G401.6 (cell line): ENCODE results near the gene ANKRD16.
"Not testable (repeated sequence)": the region's sequence is repeated elsewhere in the genome, so short reads cannot be mapped to it uniquely, and the experiment has no call there.

ENCODE experiments used
- FAIRE-seq: peaks from 2 replicates; lab custom pipeline; 2012; peaks lifted over from hg19 to GRCh38; lab: Jason Lieb, UNC

ANKRD16 gene

GRCh38 chr10:5889624-5890451 is at the start of gene ANKRD16, which contains the start of gene FBH1:
Gene ANKRD16, minus strand, starts transcription at chr10:5889893. Its CDS starts 539 bp downstream, at chr10:5889354.
Gene FBH1, plus strand, starts transcription at chr10:5890243. Its CDS starts 103 bp downstream, at chr10:5890346.
- peak; percentile 41 for FAIRE-seq

GRCh38 chr10:5938291-5938690 is 48.6 kb upstream of the ANKRD16 start:
- no peak for FAIRE-seq

- no peak for FAIRE-seq
Observed at GRCh38 chr10:5937016-5937415, 47.3 kb upstream of the ANKRD16 start.

GRCh38 chr10:5935628-5936027 is 45.9 kb upstream of the ANKRD16 start:
- FAIRE-seq: no peak

DNA sequence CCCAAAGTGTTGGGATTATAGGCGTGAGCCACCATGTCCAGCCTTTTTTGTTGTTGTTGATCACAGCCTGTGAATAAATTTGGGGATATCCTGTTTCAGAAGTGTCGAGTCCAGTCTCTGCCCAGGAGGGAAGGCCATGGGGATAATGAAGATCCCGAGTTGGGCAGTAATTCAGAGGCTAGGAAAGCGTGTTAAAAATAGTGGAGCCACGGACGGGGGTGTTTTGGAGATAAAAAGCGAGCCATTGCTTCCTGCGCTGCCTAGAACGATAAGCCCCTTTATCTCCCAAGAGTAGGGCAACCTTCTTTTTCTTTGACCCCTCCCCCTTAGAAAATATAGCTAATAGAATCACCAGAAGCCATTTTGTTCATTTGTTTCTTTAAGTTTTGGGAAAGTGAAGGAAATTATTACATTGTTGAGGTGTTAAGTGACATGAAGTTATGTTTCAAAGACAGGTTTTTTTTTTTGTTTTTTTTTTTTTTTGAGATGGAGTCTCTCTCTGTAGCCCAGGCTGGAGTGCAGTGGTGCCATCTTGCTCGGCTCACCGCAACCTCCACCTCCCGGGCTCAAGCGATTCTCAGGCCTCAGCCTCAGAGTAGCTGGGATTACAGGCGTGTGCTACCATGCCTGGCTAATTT is 44.3 kb upstream of the ANKRD16 start:
- no peak for FAIRE-seq

DNA sequence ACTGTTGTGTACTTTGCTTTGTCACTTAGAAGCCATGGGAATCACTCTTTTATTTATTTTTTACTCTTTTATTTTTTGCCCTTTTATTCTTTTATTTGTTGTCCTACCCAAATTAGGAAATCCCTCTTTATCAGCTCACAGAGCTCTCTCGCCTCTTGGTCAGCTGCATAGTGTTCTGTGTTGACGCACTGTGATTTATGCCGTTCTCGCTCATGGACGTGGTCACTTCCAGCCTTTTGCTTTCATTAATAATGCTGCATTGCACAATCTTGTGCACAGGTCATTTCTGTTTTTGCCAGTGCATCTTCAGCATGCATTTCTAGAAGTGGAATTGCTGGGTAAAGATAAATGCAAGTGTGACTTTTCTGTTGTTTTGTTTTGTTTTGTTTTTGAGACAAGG is 42.7 kb upstream of the ANKRD16 start:
- FAIRE-seq: no peak

GRCh38 chr10:5930272-5930671 is 40.6 kb upstream of the ANKRD16 start:
- FAIRE-seq: no peak

- FAIRE-seq: no peak
Observed at GRCh38 chr10:5929442-5929841, 39.7 kb upstream of the ANKRD16 start.

GRCh38 chr10:5927306-5927705 is 37.6 kb upstream of the ANKRD16 start:
- no peak for FAIRE-seq

GRCh38 chr10:5924889-5925288 is 35.2 kb upstream of the ANKRD16 start:
- FAIRE-seq: no peak

GRCh38 chr10:5921746-5922145 is 32.1 kb upstream of the ANKRD16 start:
- FAIRE-seq: no peak

GRCh38 chr10:5919568-5919967 is 29.9 kb upstream of the ANKRD16 start:
- no peak for FAIRE-seq

- no peak for FAIRE-seq
Observed at GRCh38 chr10:5918763-5919162, 29.1 kb upstream of the ANKRD16 start.

DNA sequence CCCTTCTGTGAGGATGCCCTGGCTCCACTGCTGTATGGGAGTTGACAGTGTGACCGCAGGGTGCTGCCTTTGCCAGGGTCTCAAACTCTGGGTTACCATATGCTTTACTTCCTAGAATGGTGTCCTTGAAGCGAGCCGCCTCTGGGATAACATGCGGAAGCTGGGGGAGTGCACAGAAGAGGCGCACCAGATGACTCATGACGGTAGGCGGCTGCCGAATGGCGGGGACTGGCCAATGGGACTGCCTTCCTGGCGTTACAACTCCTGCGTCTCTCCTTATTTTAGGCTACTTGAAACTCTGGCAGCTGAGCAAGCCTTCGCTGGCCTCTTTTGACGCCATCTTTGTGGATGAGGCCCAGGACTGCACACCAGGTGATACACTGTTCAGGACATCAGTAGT is 27.6 kb upstream of the ANKRD16 start:
- no peak for FAIRE-seq

DNA sequence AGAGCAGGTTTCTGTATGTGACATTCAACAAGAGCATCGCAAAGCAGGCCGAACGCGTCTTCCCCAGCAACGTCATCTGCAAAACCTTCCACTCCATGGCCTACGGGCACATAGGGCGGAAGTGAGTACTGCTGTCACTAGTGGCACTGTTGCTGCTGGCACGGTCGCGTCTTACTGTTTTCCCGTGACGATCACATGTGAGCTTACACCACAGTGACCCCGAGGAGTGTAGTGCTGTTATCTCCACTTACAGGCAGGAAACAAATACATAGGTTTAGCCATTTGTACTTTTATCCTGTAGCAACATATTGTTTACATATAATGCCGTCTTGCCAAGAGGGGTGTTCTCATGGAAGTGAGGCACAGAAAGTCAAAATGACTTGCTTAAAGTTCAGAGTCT is 25.8 kb upstream of the ANKRD16 start:
- no peak for FAIRE-seq

DNA sequence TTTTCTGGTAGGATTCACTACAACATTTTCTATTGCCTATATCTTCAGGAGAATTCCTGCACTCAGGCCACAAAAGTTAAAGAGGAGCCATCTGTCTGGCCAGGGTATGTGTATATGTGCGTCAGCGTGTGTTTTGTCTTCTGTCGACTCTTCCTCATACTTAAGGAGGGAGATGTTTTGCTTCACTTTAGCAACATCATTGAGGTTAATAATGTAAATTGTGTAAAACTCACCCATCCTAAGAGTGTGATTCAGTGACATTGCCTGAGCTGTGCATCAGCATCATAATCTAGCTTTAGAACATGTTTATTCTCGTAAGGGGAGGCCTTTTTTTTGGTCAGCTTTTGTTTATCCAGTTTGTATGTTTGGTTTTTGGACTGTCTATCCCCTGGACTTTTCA is 24.0 kb upstream of the ANKRD16 start:
- FAIRE-seq: no peak

- no peak for FAIRE-seq
Observed at GRCh38 chr10:5911670-5912069, 22.0 kb upstream of the ANKRD16 start.

- no peak for FAIRE-seq
Observed at GRCh38 chr10:5910323-5911100, 20.8 kb upstream of the ANKRD16 start.

GRCh38 chr10:5908676-5909075 is 19.0 kb upstream of the ANKRD16 start:
- not testable (repeated sequence) for FAIRE-seq

GRCh38 chr10:5906651-5907050 is 17.0 kb upstream of the ANKRD16 start:
- FAIRE-seq: no peak

- no peak for FAIRE-seq
Observed at GRCh38 chr10:5905854-5906507, 16.3 kb upstream of the ANKRD16 start.

DNA sequence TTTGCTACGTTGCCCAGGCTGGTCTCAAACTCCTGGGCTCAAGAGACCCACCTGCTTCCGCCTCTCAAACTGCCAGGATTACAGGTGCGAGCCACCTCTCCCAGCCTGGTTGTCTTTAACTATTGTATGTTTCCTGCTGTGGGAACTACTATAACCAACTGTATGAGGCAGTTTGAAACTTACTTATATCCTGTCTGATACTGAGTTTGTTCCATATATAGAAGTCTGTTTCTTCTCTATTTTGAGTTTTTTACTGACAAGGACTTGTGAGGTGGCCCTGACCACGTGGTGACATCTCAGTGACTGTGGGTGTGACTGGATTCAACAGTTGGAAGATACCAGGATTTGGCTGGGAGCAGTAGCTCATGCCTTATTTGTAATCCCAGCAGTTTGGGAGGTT is 14.5 kb upstream of the ANKRD16 start:
- FAIRE-seq: no peak
